Esophagus squamous epithelium (tissue), 5 donors: ENCODE data around the gene C2orf80. TPM values are rescaled to one million over a fixed set of nuclear protein-coding genes. Genes with fewer than 3 reads are reported as not detected.
"Not testable (repeated sequence)": the region's sequence is repeated elsewhere in the genome, so short reads cannot be mapped to it uniquely, and the experiment has no call there.

Source experiments
- DNase-seq: peaks from one replicate; lab custom pipeline; 2025; lab: John Stamatoyannopoulos, UW
- H3K27ac ChIP-seq, 4 donors: fragments of 200-600 bp; sonication (generic); one replicate each; pipeline ENCODE4 v1.5.1; 2016 to 2019; ENCODE audit warnings: mild to moderate bottlenecking in 1 of 4
- H3K27me3 ChIP-seq, 4 donors: fragments of 200-600 bp; sonication (generic); 1 replicate in 3 of 4; 2 replicates in 1 of 4; pipeline versions ENCODE4 v1.5.1 to v1.6.0; 2017 to 2021; ENCODE audit warnings: antibody characterized with exemption in 1 of 4
- H3K36me3 ChIP-seq, 3 donors: fragments of 200-600 bp; sonication (generic); one replicate each; pipeline ENCODE4 v1.5.1; 2016 to 2019
- H3K4me1 ChIP-seq, 3 donors: fragments of 200-600 bp; sonication (generic); one replicate each; pipeline ENCODE4 v1.5.1; 2017 to 2019
- H3K4me3 ChIP-seq, 4 donors: fragments of 200-600 bp; sonication (generic); 1 replicate in 3 of 4; 2 replicates in 1 of 4; pipeline ENCODE4 v1.5.1; 2016 to 2019; ENCODE audit warnings: mild to moderate bottlenecking in 2 of 4, moderate library complexity in 1 of 4
- H3K9me3 ChIP-seq, 3 donors: fragments of 200-600 bp; sonication (generic); one replicate each; pipeline ENCODE4 v1.5.1; 2016 to 2019
- CTCF ChIP-seq, 6 experiments: fragments of 450-650 bp in 4 of 6; fragments of 200-600 bp in 2 of 6; sonication (generic) in 2 of 6; IDR thresholded peaks; one replicate each; pipeline ENCODE4 v1.5.1; 2016 to 2019; ENCODE audit warnings: antibody characterized with exemption in 6 of 6, mild to moderate bottlenecking in 4 of 6, moderate library complexity in 4 of 6
- POLR2A ChIP-seq, 4 donors: fragments of 450-650 bp; IDR thresholded peaks; one replicate each; pipeline ENCODE4 v1.6.1; 2017; ENCODE audit warnings: antibody characterized with exemption in 4 of 4, mild to moderate bottlenecking in 4 of 4, moderate library complexity in 3 of 4
- WGBS, 2 donors: methylation state at CpG; one replicate each; pipeline ENCODE4 v1.1.5; 2018; 5-methylcytosine and 5-hydroxymethylcytosine counted together
- intact Hi-C: fragments of 100-400 bp; cut with DNase I; formaldehyde crosslinking; loops from one replicate; pipeline ENCODE4 v1.15.0; 2022
- total RNA-seq, 4 donors: library from RNA; depleted of rRNA; stranded (reverse); fragments of >200 nt; gene quantifications; one replicate each; pipeline ENCODE4 v1.1.0, GENCODE V29; 2016
- donor health status: DM: yes; HTN: yes; CAD: no.

Gene C2orf80
- total RNA-seq, 4 donors from 2014 or later = not detected

- TF ChIP-seq POLR2A (IDR thresholded peaks at IDR 0.05) = no peak
- Histone ChIP-seq H3K27ac (no peak overlapping the region), H3K9me3 (no peaks in the 10 kb centered on the region), H3K27me3 (no peaks in the 10 kb centered on the region), H3K36me3 (no peaks in the 10 kb centered on the region), H3K4me3 (no peak overlapping the region), H3K4me1 (no peaks in the 10 kb centered on the region)
- WGBS, 2 donors = 92 to 96% methylated on average over 2 of the region's 2 CpGs
- intact Hi-C loops = no loop called here
- no peak for DNase-seq
These were observed 35.0 kb upstream of the C2orf80 start for GRCh38 chr2:208224802-208225201.

- WGBS, 2 donors = 33 to 65% methylated on average over 3 of the region's 3 CpGs
- Histone ChIP-seq H3K4me3 (no peak overlapping the region), H3K27ac (no peak overlapping the region), H3K4me1 (no peaks in the 10 kb centered on the region), H3K9me3 (no peaks in the 10 kb centered on the region), H3K27me3 (no peaks in the 10 kb centered on the region), H3K36me3 (no peaks in the 10 kb centered on the region)
- no peak for DNase-seq
- intact Hi-C loops = no loop called here
- TF ChIP-seq POLR2A (IDR thresholded peaks at IDR 0.05) (no peak), CTCF (IDR thresholded peaks at IDR 0.05) (no peak)
These were observed 32.5 kb upstream of the C2orf80 start for GRCh38 chr2:208222351-208222750.

- H3K4me1 ChIP-seq, H3K27me3 ChIP-seq: not testable (repeated sequence)
These were observed 32.0 kb upstream of the C2orf80 start for GRCh38 chr2:208221873-208222272.

GRCh38 chr2:208210688-208211451 lies 21.0 kb upstream of the C2orf80 start:
- no peak for TF ChIP-seq CTCF (IDR thresholded peaks at IDR 0.05)
- no peak for TF ChIP-seq POLR2A (IDR thresholded peaks at IDR 0.05)
- H3K4me3 ChIP-seq = no peak overlapping the region
- intact Hi-C loops = no loop called here
- H3K27ac ChIP-seq = no peak overlapping the region
- H3K36me3 ChIP-seq = no peaks in the 10 kb centered on the region
- no peaks in the 10 kb centered on the region for H3K27me3 ChIP-seq
- H3K9me3 ChIP-seq = no peaks in the 10 kb centered on the region
- no peaks in the 10 kb centered on the region for H3K4me1 ChIP-seq
- no peak for DNase-seq
- WGBS, 2 donors = 77 to 80% methylated on average over 5 to 9 of the region's 9 CpGs

More at GRCh38 chr2:208221873-208222272, 32.0 kb upstream of the C2orf80 start:
- 84% methylated on average over 2 to 3 of the region's 3 CpGs for WGBS, 2 donors
- intact Hi-C loops, H3K36me3 ChIP-seq, H3K9me3 ChIP-seq, DNase-seq, H3K27ac ChIP-seq, H3K4me3 ChIP-seq: not testable (repeated sequence)

GRCh38 chr2:208208335-208209085 lies 18.7 kb upstream of the C2orf80 start:
- Histone ChIP-seq H3K4me1 (no peaks in the 10 kb centered on the region), H3K27me3 (no peaks in the 10 kb centered on the region), H3K27ac (no peak overlapping the region), H3K36me3 (no peaks in the 10 kb centered on the region), H3K9me3 (no peaks in the 10 kb centered on the region), H3K4me3 (no peak overlapping the region)
- intact Hi-C loops = no loop called here
- TF ChIP-seq POLR2A (IDR thresholded peaks at IDR 0.05) (no peak), CTCF (IDR thresholded peaks at IDR 0.05) (no peak)
- WGBS, 2 donors = 83 to 92% methylated on average over 9 of the region's 9 CpGs
- no peak for DNase-seq

- intact Hi-C loops = no loop called here
- Histone ChIP-seq H3K27me3 (no peaks in the 10 kb centered on the region), H3K4me1 (no peaks in the 10 kb centered on the region), H3K27ac (no peak overlapping the region), H3K36me3 (no peaks in the 10 kb centered on the region), H3K4me3 (no peak overlapping the region), H3K9me3 (no peaks in the 10 kb centered on the region)
- DNase-seq = no peak
- 72 to 78% methylated on average over 3 of the region's 3 CpGs for WGBS, 2 donors
- TF ChIP-seq POLR2A (IDR thresholded peaks at IDR 0.05) (no peak), CTCF (IDR thresholded peaks at IDR 0.05) (no peak)
These were observed 17.9 kb upstream of the C2orf80 start for GRCh38 chr2:208207769-208208168.
